Prostate gland (tissue), 2 donors: ENCODE measurements around the gene SLC8A2. TPM values are rescaled to one million over a fixed set of nuclear protein-coding genes. Genes with fewer than 3 reads are reported as not detected.
A peak's percentile ranks its signal among the peaks of the same experiment; 100 is the strongest.

ENCODE experiments used
- DNase-seq: peaks from one replicate; pipeline ENCODE4 v3.0.0-alpha.2; 2019; ENCODE audit warnings: low spot score
- H3K27ac ChIP-seq, 2 donors: fragments of 200-600 bp; sonication (generic); 2 replicates each; pipeline ENCODE4 v1.5.1; 2017 to 2019
- H3K27me3 ChIP-seq: fragments of 200-600 bp; sonication (generic); replicated peaks from 2 replicates; pipeline ENCODE4 v1.5.1; 2019; ENCODE audit not compliant: insufficient read depth
- H3K36me3 ChIP-seq, 2 donors: fragments of 200-600 bp; sonication (generic); 1 replicate in 1 of 2; 2 replicates in 1 of 2; pipeline versions ENCODE4 v1.5.1 to v1.8.1; 2017 to 2019
- H3K4me1 ChIP-seq: fragments of 200-600 bp; sonication (generic); replicated peaks from 2 replicates; pipeline ENCODE4 v1.5.1; 2019
- H3K4me3 ChIP-seq, 2 donors: fragments of 200-600 bp; sonication (generic); 2 replicates each; pipeline ENCODE4 v1.5.1; 2017 to 2019
- H3K9me3 ChIP-seq: fragments of 200-600 bp; sonication (generic); 2 replicates; pipeline ENCODE4 v1.5.1; 2017
- POLR2A ChIP-seq: fragments of 450-650 bp; IDR thresholded peaks from one replicate; pipeline ENCODE4 v1.6.1; 2016; ENCODE audit warnings: antibody characterized with exemption, mild to moderate bottlenecking
- POLR2AphosphoS5 ChIP-seq: sonication (generic); formaldehyde crosslinking; IDR thresholded peaks from one replicate; pipeline ENCODE4 v1.6.1; 2017; ENCODE audit warnings: antibody characterized with exemption
- WGBS: methylation state at CpG from one replicate; pipeline ENCODE4 v1.1.5; 2018; 5-methylcytosine and 5-hydroxymethylcytosine counted together
- intact Hi-C: fragments of 100-400 bp; cut with DNase I; formaldehyde crosslinking; loops from one replicate; pipeline ENCODE4 v1.14.2; 2022
- total RNA-seq, 2 donors: library from RNA; depleted of rRNA; stranded (reverse); fragments of >200 nt; gene quantifications; one replicate each; pipeline ENCODE4 v1.1.0, GENCODE V29; 2016
- TF ChIP-seq, protein P1 (sequence below), 4 experiments: fragments of 200-600 bp in 2 of 4; fragments of 450-650 bp in 2 of 4; sonication (generic) in 2 of 4; IDR thresholded peaks; 1 replicate in 3 of 4; 2 replicates in 1 of 4; pipeline ENCODE4 v1.5.1; 2016 to 2019; ENCODE audit warnings: antibody characterized with exemption in 4 of 4, mild to moderate bottlenecking in 2 of 4, moderate library complexity in 2 of 4

Gene SLC8A2
- total RNA-seq, 2 donors from 2014 or later, result 1.3 to 7.7 TPM

GRCh38 chr19:47512183-47512947, 40.7 kb upstream of the SLC8A2 start:
- intact Hi-C loops, result loop anchor here (5.0 kb wide), 1 partner anchor 185 kb away; no protein-coding TSS in a partner anchor
- Histone ChIP-seq H3K27ac (peak overlapping the region; percentile 97 to 98), H3K4me3 (peak overlapping the region; percentile 78 to 97), H3K27me3 (no peaks in the 10 kb centered on the region), H3K4me1 (peaks cover 48% of the 10 kb centered on the region), H3K36me3 (no peaks in the 10 kb centered on the region), H3K9me3 (no peaks in the 10 kb centered on the region)
- TF ChIP-seq, protein P1, sequence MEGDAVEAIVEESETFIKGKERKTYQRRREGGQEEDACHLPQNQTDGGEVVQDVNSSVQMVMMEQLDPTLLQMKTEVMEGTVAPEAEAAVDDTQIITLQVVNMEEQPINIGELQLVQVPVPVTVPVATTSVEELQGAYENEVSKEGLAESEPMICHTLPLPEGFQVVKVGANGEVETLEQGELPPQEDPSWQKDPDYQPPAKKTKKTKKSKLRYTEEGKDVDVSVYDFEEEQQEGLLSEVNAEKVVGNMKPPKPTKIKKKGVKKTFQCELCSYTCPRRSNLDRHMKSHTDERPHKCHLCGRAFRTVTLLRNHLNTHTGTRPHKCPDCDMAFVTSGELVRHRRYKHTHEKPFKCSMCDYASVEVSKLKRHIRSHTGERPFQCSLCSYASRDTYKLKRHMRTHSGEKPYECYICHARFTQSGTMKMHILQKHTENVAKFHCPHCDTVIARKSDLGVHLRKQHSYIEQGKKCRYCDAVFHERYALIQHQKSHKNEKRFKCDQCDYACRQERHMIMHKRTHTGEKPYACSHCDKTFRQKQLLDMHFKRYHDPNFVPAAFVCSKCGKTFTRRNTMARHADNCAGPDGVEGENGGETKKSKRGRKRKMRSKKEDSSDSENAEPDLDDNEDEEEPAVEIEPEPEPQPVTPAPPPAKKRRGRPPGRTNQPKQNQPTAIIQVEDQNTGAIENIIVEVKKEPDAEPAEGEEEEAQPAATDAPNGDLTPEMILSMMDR (IDR thresholded peaks at IDR 0.05), result no peak
- TF ChIP-seq POLR2A (peak; percentile 44), POLR2AphosphoS5 (peak; percentile 79)
- DNase-seq, result peak; percentile 85
- WGBS, result 22% methylated on average over 11 of the region's 11 CpGs

- H3K36me3 ChIP-seq, result no peaks in the 10 kb centered on the region
- 40% methylated on average over 7 of the region's 7 CpGs for WGBS
- H3K9me3 ChIP-seq, result no peaks in the 10 kb centered on the region
- H3K27ac ChIP-seq, result peak overlapping the region; percentile 97 to 98
- TF ChIP-seq, protein P1 (IDR thresholded peaks at IDR 0.05), result no peak
- TF ChIP-seq POLR2AphosphoS5 (no peak), POLR2A (no peak)
- no peak for DNase-seq
- H3K27me3 ChIP-seq, result no peaks in the 10 kb centered on the region
- H3K4me1 ChIP-seq, result peaks cover 53% of the 10 kb centered on the region
- peak overlapping the region; percentile 3 to 78 for H3K4me3 ChIP-seq
- intact Hi-C loops, result loop anchor here (5.0 kb wide), 1 partner anchor 186 kb away; no protein-coding TSS in a partner anchor
Measured at GRCh38 chr19:47511681-47512080, 40.0 kb upstream of the SLC8A2 start.

GRCh38 chr19:47511128-47511517, 39.4 kb upstream of the SLC8A2 start:
- H3K27ac ChIP-seq, result peak overlapping the region; percentile 97 to 98
- intact Hi-C loops, result loop anchor here (5.0 kb wide), 1 partner anchor 186 kb away; no protein-coding TSS in a partner anchor
- DNase-seq, result no peak
- TF ChIP-seq POLR2AphosphoS5, result no peak
- TF ChIP-seq, protein P1 (IDR thresholded peaks at IDR 0.05), result no peak
- no peak for TF ChIP-seq POLR2A
- H3K4me3 ChIP-seq, result peak overlapping the region in 1 of 2 donors; percentile 78
- no peaks in the 10 kb centered on the region for H3K9me3 ChIP-seq
- peaks cover 55% of the 10 kb centered on the region for H3K4me1 ChIP-seq
- 43% methylated on average over 6 of the region's 6 CpGs for WGBS
- H3K36me3 ChIP-seq, result no peaks in the 10 kb centered on the region
- no peaks in the 10 kb centered on the region for H3K27me3 ChIP-seq

DNA sequence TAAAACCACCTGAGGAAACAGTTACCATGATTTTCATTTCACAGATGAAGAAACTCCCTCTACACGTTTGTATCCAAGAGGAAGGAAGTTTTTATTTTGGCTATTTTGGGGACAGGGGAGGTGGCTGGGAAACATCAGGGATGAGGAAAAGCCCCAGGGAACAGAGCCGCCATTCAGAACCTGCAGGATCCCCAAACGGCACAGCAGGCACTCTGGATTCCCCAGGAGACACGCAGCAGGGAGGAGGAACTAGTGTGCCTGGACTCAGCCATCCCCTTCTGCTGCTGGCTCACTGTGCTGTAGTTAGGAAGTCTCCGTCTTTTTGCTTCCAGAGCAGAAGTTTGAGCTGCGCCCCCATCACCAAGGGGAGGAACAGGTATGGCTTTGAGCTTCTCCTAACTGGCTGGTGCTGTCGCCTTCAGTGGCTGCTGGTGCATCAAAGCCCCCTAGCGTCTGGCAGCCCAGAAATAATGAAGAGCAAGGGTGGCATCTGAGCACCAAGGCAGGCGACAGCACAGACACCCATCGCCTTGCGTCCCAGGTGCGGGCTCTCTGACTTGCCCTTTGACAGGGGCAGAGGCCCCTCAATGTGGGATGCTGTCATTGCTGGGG, 38.9 kb upstream of the SLC8A2 start:
- peak overlapping the region in 1 of 2 donors; percentile 78 for H3K4me3 ChIP-seq
- intact Hi-C loops, result loop anchor here (5.0 kb wide), 1 partner anchor 187 kb away; no protein-coding TSS in a partner anchor
- no peaks in the 10 kb centered on the region for H3K9me3 ChIP-seq

More for the DNA sequence above, 38.9 kb upstream of the SLC8A2 start:
- H3K27ac ChIP-seq, result peak overlapping the region; percentile 97 to 98
- peaks cover 56% of the 10 kb centered on the region for H3K4me1 ChIP-seq
- 40% methylated on average over 12 of the region's 12 CpGs for WGBS
- no peaks in the 10 kb centered on the region for H3K27me3 ChIP-seq
- no peaks in the 10 kb centered on the region for H3K36me3 ChIP-seq
- TF ChIP-seq, protein P1 (IDR thresholded peaks at IDR 0.05), result no peak
- no peak for TF ChIP-seq POLR2AphosphoS5
- no peak for TF ChIP-seq POLR2A
- DNase-seq, result no peak
